ENCODE results near the gene COG3.

- TF ChIP-seq CTCF (conservative IDR thresholded peaks at IDR 0.05) = no peak
- TF ChIP-seq ZFX (IDR thresholded peaks at IDR 0.05) = no peak
Measured at GRCh38 chr13:45522571-45522970, 57.8 kb downstream of the COG3 start.

All from C4-2B (cell line).